NCI-H1436 (cell line): ENCODE results near the gene PARM1.
A peak's percentile ranks its signal among the peaks of the same experiment; 100 is the strongest.

ENCODE experiments used
- DNase-seq: peaks from one replicate; lab custom pipeline; 2025; lab: John Stamatoyannopoulos, UW

Gene PARM1

DNA sequence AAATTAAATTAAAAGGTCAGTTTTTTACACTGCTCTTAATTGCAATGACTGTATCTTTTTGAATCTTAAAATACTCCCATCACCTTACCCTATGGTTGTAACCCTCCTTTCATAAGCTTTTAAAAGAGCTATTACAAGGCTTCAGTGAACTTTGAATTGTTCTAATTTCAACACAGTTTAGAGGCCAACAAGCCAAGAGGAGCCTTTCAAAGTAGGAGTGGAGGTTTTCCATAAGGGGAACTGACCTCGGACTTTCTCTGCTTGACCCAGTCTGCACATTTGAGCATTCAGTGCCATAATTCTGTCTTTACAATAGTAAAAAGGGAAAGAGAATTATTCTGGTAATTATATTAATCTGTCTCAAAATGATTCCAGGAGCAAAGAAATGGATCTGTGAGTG is 98.9 kb downstream of the PARM1 start:
- DNase-seq = no peak

DNA sequence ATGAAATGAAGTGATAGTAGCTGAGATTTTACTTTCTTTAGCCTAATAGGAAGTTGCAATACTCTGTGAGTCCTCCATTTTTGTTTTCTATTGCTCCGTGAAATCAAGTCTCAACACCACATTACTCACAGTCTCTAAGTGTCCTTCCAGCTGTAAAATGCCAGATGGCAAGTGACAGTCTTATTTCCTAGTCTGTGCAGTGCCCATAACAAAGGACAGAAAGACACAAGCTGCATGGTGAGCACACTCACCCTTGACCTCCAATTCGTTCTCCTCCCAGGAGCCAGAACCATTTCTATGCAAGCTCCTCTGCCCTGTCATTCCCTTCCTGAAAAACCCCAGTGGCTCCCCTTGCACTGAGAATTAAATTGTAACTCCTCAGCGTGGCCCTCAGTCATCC is 101.6 kb downstream of the PARM1 start:
- no peak for DNase-seq

DNA sequence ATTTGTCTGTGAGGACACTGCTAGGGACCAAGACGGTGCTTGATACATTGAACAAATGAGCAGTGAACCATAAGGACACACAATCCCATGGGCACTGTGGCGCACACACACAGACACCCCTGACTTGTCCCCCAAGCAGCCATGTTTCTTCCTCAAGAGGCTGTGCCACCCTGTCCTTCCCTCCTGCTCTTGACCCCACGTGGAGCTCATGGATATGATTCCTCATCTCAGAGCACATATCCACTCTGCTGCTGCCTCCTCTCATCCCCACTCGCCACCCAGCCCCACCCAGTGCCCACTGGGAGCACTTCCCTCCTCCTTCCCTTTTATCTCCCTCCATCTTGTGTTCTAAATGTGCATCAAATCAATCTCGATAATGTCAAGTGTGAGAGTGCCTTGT is 102.4 kb downstream of the PARM1 start:
- peak; percentile 4 for DNase-seq

DNA sequence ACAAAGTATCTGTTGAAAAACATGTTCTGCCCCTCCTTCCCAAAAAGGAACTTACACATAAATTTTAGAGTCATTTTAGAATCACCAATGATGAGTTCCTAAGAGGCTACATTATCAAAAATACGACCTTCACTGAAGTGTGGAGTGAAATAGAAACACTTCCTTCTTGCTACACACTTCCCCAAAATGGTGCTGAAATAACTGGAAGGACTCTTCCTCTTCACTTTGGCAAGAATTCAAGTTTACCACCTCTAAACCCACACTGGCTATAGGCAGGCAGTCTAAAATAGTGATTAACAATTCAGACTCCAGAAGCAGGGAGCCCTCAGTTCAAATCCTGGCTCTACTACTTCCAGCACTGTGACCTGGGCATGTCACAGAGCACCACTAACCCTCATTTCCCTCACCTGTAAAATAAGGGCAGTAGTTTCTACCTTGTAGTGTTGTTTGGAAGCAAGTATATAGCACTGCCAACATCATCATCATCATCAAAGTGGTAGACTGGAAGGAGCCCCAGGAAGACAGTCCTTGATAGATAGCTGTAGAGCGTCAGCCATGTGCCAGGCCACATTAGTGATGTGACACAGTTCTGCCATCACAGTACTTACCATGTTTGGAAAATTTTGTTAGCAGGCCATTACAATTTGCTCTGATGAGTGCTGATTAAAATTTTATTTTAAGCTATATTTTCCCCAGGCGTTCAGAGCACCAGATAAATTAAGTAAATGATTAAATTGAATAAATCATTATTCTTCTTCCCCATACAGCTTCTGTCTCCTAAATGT is 103.3 kb downstream of the PARM1 start:
- no peak for DNase-seq

DNA sequence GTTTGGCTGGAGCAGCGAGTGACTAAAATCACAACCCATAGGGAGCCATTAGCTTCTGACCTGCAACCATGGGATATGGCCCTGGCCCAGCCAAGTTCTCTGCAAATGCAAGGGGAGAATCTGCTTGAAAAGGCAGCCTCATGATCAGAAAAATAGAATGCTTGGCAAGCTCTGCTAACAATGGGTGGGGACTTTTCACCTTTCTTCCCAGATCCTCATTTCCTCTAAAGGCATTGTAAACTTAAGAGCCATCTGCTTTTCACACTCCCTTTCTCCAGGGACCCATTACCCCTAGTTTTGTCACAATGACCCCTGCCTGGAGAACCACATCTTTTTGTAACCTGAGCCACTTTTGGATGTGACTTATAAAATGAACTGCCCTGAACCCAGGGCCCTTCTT is 104.3 kb downstream of the PARM1 start:
- no peak for DNase-seq

DNA sequence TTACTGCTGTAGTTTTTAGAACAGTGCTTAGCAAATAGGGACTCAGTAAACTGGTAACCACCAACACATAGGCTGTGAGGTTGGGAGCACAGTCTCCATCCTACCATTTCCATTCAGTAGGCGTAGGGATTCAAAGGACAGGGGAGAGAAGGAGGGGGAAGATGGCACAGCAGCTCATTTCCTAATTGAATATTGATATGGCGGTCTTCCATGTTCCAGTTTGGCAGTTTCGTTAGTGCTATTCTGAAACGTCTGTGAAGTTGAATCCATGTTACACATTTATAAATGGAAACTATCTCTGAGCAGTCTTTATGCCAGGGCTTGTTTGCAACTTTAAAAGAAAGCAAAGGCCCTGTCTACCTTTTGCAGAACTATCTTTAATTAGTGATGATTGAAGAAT is 105.5 kb downstream of the PARM1 start:
- DNase-seq = no peak

DNA sequence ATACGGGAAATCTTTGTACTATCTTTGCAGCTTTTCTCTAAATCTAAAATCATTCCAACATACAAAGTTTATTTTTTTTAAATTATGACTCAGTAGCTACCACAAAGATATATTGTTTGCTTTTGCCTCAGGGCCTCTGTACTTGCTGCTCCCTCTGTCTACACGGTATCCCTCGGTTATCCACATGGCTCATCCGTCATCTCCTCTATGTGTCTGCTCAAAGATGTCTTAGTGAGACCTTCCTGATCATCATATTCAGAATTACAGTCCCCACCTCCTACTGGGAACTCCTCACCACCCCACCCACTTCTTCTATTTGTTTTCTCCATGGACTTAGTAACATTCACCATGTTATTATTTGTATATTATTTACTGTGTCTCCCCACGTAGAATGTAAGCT is 107.8 kb downstream of the PARM1 start:
- DNase-seq = no peak

DNA sequence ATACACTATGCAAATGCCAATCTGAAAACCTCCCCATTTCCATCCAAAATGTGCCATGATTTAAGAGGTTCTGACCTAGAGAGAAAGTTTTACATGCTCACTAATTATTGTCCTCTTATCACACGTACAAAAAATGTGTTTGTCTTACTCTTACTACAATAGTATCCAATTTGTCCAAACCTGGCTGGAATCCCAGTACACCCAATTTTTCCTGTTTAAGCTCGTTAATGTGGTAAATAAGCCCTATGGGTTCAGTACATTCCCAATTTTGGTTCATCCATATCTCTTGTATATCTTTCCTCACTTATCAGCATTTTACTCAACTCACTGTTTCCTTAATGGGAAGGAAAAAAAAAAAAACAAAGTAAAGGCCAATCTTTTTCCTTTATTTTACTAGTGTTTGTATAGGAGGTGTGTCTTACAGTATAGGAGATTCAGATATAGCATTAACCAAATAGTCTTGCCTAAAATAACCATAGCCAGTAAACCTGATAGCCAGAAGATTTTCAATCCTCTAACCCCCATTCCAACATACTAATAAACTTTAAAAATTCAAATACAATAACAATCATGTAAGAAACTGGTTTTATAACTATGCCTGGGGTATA is 109.8 kb downstream of the PARM1 start:
- no peak for DNase-seq

DNA sequence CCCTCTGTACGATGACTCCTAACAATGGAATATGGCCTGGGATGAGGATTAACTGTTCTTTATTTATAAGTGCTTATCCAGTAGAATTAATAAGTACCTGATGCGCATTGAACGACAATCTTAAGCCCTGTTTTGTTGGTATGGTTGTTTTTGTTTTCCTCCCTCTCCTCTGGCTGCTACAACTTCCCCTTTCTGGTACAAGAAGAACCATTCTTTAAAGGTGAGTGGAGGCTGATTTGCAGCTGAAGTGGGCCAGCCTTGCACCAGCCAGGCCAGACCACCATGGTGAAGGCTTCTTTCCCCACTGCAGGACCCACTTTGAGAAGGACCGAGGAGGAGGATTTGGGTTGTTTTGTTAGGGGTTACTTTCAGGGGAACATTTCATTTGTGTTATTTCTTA is 113.3 kb downstream of the PARM1 start:
- no peak for DNase-seq

DNA sequence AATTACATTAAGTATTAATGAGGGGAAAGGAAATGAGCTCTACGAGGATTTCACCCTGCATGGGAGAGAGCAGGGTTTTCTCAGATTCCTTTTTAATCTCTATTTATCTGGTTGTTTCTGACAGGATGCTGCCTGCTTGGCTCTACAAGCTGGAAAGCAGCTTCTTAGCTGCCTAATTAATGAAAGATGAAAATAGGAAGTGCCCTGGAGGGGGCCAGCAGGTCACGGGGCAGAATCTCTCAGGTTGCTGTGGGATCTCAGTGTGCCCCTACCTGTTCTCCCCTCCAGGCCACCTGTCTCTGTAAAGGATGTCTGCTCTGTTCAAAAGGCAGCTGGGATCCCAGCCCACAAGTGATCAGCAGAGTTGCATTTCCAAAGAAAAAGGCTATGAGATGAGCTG is 113.7 kb downstream of the PARM1 start:
- DNase-seq = no peak

DNA sequence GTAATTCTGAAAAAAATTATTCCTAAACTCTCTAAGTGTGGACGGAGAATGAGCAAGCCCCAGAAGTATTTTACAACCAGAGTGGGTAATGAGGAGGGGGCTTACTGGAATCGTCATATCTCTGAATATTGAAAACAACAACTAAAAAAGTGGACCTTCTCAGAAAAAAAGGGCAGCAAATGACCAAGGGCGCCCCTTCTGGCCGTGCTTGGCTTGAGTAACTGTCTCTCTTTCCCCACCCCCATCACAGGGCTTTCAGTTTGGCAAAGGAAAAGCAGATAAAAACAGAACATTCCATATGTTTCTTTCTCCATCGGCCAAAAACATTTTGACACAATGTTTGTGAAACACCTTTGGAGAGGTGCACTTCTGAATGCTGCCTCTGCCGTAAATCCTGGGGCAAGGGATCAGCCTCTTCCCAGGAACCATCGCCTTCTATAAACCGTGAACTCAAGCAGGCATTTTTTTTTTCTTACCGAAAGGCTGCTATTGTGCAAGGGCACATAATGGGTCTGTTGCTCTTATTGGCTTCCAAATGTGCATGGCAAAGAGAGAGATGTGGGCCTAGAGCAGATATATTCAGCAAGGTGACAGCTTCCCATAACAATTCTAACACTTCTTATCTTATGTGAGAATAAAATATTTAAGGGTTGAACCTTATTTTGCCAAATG is 115.4 kb downstream of the PARM1 start:
- no peak for DNase-seq

DNA sequence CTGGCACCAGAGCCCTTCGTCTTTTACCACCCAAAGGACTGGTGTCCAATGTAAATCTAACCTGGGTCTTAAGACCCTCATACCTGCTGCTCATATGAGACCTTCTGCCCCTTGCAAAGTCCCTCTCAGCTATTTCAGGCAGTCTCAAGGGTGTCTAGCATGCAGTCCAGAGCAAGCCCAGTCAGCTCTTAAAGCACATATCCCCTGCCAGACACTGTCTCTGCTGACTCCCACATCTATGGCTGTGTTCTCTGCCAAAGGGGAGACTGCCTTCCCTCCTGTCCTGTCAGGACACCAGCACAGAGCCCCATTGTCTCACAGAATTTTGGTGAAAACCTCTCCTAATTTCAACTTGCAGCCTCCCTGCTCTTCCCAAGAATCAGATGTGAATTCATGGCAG is 118.5 kb downstream of the PARM1 start:
- DNase-seq = no peak

DNA sequence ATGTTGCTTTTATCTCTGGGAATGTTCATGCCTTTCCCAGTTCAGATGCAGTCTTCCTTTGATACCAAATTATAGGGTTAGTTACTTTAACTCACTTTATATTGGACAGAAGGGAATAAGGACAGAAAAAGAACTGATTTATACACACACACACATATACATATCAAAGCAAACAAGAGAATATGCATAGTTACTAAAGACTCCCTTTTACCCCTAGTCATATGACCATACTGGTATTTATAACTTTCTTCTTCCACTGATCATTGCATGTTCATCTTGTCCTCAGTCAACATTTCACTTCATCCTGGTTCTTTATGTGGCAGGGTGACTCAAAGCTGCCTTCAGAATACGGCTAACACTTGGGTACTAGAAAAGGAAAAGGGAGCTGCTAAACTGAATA is 120.4 kb downstream of the PARM1 start:
- no peak for DNase-seq

DNA sequence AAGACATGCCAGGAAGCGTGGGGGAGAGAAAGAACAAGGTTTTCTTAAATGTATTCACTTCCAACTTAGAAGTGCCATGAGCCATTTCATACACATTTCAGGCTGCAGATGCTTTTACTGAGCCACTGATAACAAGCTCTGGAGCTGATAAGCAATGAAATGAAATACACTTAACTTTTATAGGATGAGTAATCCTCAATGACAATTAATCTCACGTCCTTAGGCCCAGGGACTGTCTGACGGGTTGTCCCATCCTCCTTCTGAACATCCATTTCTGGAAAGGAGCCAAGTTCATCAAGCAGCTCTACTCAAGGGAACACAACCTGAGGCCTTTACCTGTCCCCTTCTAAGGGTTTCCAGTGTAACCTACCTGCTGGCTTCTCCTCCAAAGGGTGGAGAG is 121.2 kb downstream of the PARM1 start:
- no peak for DNase-seq

DNA sequence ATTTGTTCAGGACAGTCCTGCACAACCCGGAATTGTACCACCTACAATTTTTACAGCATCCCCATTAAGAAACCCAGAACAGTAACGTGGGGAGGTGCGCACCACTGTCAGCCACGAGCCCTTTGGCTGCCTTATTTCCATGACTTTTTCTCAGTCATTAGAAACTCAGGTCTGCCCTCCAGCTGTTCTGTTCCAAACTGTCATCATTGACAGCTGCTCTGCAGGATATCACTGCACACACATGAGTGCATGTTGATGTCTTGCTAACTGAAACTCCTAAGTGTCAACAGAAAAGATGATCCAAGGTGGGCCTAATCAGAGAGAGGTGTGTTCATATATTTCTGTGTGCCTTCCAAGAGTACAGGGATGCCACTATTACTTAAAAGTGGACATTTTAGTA is 123.4 kb downstream of the PARM1 start:
- DNase-seq = no peak

DNA sequence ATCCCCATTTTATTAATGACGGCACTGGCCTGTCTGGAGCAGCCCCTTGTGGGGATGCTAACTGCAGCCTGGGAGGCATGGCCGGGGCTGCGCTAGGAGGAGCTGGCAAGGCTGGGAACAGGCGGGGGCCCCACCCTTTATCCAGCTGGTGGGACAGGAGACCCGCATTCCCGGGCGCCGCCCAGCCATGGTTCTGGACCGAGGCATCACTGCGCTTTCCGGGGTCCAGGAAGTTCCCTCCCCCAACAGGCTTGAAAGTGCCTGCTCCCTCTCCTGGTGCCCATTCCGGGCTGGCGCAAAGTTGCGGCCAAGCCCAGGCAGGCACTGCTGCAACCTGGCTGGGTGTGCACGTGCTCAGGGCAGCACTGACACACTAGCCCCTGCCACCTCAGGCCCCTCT is 124.5 kb downstream of the PARM1 start:
- DNase-seq = no peak

DNA sequence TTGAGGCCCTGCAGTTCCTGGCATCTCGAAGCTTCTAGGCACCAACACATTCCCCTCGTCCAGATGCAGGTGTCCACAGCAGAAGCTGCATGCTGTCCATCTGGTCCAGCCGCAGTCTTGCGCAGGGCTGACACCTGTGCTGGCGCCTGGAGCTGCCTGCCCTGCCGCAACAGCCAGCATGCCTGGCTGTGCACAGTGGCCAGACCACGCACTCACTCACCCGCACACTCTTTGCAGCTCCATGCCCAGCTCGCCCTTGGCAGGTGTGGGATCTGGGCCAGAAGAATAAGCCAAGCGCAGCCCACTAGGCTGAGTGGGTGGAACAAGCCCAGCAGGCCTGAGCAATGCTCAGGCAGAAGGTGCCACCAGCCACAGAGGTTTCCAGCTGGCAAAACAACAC is 125.6 kb downstream of the PARM1 start:
- no peak for DNase-seq

DNA sequence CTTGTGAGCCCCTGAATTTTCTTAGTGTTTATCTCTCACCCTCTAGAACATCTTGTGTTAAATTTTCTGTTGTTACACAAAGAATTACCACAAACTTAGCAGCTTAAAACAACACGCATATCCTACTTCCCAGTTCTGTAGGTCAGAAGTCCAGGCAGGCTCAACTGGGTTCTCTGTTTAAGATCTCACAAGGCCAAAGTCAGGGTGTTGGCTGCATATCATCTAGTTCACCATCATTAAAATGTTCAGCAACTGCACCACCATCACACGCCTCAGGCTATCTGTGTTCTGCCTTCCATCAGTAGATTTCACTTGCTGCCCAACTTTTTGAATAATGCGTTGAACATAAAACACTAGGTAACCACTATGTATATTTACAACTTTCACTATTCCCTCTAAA is 130.5 kb downstream of the PARM1 start:
- DNase-seq = no peak

DNA sequence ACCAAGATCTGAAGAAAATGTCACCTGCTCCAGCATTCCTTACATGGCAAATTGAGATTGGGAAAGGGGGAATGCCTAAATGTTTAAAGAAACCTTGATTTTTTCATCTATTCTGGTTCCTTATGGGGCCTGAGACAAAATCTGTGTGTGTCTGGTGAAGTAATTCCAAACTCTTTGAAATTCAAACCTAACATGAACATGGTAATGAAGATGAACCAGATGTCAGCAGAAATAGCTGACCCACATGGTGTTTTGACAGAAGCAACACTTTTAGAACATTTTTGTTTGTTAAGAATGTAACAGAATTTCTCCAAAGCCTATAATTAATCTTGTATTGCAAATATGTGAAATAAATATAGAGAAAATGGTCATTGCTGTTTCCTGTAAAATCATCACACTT is 133.0 kb downstream of the PARM1 start:
- no peak for DNase-seq

DNA sequence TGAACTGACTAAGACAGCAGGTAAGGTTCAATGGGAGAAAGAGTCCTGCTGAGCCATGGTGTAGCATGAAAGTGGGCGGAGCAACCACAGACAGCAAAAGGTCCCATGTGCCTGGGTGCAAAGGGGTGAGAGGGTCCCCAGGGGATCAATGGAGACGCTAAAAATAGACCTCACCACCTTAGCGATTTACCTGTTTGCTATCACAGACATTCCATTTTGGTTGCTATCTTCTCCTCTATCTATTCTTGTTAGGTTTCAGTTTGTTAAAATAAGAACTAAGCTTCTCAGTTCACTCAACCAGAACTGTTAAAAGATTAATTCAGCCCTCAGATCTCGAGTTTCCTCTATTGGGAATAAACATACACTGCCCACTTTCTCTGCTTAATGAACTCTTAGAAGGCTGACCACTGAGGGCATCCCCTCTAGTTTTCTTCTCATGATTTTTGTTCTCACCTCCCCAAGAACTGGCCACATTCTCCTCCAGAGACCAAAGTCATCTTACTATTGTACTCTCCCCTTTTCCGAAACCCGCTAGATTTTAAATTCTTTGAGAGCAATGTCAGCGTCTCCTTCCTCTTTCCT is 136.7 kb downstream of the PARM1 start:
- DNase-seq = no peak

DNA sequence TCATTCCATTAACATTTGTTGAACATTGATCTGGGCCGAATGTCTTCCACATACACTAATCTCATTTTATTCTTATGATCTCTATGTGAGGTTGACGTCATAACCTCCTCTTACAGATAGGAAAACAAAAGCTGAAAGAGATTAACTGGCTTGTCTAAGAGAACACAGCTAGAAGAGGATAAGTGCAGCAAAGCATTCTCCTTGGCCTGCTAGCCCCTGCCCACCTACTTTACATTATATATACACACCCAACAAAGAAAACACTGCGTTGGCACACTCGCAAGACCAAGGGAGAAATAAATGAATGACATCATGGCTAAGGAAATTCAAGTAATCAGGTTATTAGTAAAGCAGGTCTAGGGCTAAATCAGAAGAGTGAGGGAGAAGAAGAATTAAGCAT is 138.4 kb downstream of the PARM1 start:
- no peak for DNase-seq

DNA sequence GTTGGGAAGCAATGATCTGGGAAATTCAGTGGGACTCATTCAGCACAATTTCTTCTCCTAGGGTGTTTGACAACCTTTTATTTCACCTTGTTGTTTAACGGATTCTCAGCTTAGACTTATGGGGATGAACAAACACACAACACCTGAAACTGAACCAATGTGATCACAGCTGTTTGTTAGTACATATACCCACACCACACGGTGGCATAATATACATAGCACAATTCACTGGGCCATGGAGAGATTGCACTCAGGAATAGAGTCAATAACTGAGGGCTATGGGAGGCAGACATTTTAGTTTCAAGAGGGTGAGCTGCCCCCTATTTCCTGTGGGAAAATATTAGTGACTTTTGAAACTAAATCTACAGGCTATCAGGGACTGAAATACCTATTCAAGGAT is 148.0 kb downstream of the PARM1 start:
- no peak for DNase-seq

DNA sequence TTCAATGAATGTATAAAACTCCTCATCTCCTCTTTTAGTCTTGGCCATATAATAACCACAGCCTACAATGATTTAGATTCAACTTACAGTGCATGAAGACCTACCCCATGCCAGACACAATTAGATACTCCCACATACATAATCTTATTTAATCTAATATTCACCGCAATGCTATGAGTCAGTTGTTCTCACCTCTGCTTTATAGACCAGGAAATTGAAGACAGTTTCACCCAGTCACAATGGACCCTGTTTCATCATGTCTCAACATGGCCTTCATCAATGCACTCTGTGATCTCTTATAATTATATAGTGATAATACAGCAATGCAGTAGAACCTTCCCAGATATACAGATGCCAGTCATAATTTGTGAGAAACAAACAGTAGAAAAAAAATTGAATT is 148.6 kb downstream of the PARM1 start:
- DNase-seq = no peak
